HG02642 (cell line): ENCODE results near the gene IFNA14.
"Not testable (repeated sequence)": the region's sequence is repeated elsewhere in the genome, so short reads cannot be mapped to it uniquely, and the experiment has no call there.

ENCODE experiments used
- ATAC-seq: cut with Tn5 transposase; IDR thresholded peaks from one replicate; pipeline ENCODE4 v1.9.1; 2021; ENCODE audit warnings: mild to moderate bottlenecking; ENCODE audit not compliant: unreplicated experiment, poor library complexity

Gene IFNA14

GRCh38 chr9:21228122-21228521 is 11.7 kb downstream of the IFNA14 start, which contains the start of gene IFNA17:
Gene IFNA17, minus strand, starts transcription at chr9:21228222. Its CDS starts 49 bp downstream, at chr9:21228173.
- ATAC-seq, result no peak

DNA sequence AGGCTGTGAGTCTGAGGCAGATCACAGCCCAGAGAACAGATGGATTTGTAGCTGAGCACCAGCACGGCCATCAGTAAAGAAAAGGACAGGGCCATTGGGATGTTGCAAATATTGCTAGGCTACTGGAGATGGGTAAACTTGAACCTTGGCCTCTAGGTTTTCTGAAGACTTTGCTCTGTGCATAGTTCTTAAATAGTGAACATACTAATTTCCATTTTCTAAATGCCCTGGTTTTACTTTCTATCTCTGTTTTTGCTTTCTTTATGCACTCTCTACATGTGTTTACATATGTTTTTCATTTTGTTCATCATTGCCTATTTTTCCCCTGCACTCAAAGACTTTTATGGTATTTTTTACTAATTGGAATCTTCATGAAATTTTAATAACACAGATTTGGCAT is 22.6 kb downstream of the IFNA14 start, which contains the start of gene IFNA16:
IFNA16 (minus strand) TSS at position 101 of the 400 bp plus-strand sequence; CDS start at position 95, 6 bp downstream.
- not testable (repeated sequence) for ATAC-seq

GRCh38 chr9:21213411-21214326 is 26.1 kb downstream of the IFNA14 start:
- ATAC-seq, result peak; percentile 78

DNA sequence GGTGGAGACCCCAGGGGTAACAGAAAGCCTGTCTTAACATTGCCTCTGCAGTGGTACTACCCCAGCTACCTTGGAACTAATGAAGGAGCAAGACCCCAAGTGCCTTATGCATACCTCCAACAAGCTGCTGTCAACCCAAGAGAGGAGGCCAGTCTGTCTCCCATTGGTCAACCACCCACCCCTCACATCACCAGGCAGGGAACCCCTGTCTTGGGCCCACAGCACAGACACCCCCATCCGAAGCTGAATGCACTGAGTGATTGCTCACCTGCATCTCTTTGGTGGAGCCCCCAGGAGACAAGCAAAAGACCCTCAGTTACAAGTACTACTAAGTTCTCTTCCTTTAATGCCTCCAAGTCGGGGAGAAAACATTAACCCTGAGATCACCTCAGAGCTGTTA is 27.6 kb downstream of the IFNA14 start:
- not testable (repeated sequence) for ATAC-seq

- ATAC-seq, result not testable (repeated sequence)
Observed at GRCh38 chr9:21210782-21211181, 29.0 kb downstream of the IFNA14 start.

- no peak for ATAC-seq
Observed at GRCh38 chr9:21210311-21210710, 29.5 kb downstream of the IFNA14 start.

DNA sequence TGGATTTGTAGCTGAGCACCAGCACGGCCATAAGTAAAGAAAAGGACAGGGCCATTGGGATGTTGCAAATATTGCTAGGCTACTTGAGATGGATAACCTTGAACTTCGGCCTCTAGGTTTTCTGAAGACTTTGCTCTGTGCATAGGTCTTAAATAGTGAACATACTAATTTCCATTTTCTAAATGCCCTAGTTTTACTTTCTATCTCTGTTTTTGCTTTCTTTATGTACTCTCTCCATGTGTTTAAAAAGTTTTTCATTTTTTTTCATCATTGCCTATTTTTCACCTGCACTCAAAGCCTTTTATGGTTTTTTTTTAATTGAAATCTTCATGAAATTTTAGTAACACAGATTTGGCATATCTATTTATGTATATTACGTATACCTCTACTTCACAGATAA is 32.8 kb downstream of the IFNA14 start, which contains the start of gene IFNA10:
IFNA10 (minus strand) TSS at position 101 of the 400 bp plus-strand sequence; CDS start at position 55, 46 bp downstream.
- not testable (repeated sequence) for ATAC-seq

DNA sequence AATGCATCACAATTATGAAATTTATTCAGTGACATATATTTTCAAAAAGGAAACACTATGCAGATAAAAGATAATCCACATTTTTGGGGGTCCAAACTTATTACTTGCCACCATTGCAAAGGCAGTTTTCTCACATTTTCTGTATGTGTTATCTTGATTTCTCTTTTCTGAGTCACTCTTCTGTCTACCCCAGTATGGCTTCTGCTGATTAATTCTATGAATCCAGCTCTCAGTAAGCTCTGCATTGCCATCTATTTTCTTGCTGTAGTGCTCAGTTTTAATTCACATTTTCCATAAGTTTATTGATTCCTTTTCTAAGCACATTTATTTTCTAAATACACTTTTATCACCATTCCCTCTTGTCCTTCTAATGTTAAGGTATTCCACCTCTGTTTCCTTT is 34.6 kb downstream of the IFNA14 start:
- no peak for ATAC-seq

GRCh38 chr9:21202105-21202504 is 37.7 kb downstream of the IFNA14 start, which contains the start of gene IFNA7:
Gene IFNA7, minus strand, starts transcription at chr9:21202205. Its CDS starts 40 bp downstream, at chr9:21202165.
- ATAC-seq, result not testable (repeated sequence)

DNA sequence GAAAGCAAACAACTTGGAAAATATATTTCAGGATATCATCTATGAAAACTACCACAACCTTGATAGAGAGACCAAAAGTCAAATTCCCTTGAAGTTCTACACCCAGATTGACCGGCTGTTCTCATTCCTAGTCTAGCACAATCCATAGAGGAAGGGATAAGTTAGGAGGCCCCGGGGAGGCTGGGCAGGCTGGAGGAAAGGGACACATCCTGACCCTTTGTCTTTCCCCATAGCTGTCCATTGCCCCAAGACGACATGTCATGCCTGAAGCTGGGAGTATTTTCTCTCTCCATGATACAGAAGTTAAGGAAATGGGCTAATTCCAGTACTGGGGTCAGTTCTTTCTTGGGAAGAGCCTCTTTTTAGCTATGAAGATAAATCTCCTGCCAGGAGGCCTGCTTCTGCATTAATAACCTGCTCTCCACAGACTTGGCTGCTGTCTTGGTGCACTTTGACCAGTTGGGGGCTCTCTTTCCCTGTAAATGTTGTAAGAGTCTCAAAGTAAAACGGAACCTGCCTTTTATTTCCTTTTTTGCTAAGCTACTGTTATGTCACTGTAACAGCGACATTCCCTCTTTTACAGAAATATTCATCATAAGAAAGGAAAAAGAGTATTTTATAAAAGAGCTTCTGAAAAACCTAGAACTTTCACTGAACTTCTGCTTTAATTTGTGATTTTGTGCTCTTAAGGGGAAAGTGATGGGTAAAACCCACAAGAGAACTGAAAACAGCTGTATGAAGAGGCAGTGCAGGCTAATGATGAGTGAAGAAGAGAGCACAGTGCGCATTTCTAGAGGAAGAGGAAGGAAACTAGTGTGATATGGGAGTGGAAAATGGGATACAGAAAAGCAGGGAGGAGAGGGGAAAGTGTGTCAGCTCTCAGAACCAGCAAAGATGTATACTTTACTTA is 44.7 kb downstream of the IFNA14 start:
- peak; percentile 96 for ATAC-seq
